Globus pallidus (tissue), 1 donor: ENCODE measurements around the gene IL37.
"Not testable (repeated sequence)": the region's sequence is repeated elsewhere in the genome, so short reads cannot be mapped to it uniquely, and the experiment has no call there.

Source experiments
- DNase-seq: peaks from one replicate; pipeline ENCODE4 v3.0.0-alpha.2; 2015; ENCODE audit warnings: low spot score

Gene IL37

DNA sequence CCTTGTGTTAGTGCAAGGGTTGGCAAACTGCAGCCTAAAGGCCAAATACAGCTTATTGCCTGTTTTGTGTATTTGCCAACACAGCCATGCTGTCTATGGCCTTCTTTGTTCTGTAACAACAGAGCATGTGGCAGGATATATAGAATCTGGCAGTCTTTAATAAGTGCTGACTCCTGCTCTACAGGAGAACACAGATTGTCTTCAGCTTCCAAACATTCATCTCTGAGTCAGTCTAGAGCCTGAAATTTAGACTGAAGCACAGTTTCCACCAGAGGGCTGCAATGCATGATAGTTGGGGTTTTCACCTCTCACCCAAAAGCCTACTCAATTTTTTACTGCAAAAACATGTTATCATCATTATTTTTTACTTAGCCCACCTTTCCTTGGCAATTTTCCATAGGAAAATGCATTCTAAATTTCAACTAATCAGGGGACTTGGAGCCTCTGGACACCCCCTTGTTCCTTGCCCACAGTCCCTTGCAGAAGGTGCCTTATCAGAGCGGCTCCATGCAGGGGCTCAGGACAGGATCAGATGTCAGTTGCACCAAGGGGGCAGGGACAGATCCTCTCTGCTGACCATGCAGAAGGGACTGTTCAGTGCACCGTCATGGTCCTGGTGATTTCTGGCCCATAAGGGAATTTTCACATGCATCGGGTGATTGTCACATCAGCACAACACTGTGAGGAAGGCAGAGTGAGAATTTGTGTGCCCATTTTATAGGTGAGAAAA is 12.4 kb downstream of the IL37 start:
- DNase-seq = no peak

DNA sequence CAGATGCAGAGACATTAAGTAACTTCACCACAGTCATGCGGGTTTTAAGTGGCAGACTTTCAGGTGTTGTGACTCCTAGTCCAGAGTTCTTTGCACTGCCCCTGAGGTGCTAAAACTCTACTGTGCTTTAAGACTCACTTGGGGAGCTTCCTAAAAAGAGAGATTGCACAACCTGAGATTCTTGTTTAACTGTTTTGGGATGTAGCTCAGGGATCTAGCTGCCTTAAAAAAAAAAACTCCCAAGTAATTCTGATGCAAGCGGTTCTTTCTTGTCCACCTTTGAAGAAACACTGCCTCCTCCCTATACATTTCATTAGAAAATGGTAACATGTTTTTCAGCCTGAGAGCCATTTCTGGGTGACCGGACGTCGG is 13.0 kb downstream of the IL37 start:
- DNase-seq = no peak

DNA sequence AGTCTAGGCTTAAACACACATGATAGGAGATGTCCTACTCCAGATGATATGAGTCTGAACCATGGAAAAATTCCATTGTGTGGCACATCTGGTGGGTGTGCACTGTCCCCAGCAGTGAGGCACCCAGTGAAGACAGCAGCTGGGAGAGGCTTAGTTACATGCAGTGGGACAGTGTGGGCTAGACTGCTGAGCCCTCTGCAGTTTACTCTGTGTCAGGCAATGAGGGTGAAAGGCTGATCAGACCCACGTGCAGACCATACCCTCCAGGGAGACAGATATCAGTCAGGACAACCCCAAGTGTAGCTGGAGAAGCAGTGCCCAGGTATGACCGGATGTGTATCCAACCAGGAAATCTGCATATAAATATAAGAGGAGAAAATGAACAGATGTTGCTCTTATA is 13.4 kb downstream of the IL37 start:
- DNase-seq = no peak

DNA sequence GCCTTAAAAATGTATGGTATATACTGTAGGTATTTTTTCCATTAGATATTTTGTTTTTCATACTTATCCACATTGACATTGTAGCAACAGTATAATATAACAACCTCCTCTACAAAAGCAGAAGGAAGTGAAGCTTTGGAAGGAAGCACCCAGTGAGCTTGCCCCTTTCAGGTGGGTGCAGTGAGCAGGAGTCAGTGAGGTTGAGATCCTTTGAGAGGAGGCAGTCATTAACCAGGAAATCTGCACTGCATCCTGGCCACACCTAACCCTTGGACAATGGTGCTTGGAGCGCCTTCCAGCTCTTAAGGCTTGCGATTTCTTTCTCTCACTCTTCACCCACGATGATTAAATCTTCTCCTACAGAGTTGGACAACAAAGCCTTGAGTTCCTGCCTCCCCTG is 13.9 kb downstream of the IL37 start:
- no peak for DNase-seq

DNA sequence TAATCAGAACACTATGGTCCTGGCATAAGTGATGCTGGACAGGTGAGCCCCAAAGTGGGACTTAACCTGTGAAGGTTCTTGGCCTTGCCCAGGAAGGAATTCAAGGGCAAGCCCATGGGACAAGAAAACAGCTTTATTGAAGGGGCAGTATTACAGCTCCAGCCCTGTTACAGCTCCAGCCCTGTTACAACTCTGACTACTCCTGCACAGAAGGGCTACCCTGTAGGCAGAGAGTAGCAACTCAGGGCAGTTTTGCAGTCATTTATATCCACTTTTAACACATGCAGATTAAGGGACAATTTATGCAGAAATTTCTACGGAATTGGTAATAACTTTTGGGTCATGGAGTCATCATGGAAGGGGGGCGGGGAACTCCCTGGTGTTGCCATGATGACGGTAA is 15.7 kb downstream of the IL37 start:
- DNase-seq = no peak

DNA sequence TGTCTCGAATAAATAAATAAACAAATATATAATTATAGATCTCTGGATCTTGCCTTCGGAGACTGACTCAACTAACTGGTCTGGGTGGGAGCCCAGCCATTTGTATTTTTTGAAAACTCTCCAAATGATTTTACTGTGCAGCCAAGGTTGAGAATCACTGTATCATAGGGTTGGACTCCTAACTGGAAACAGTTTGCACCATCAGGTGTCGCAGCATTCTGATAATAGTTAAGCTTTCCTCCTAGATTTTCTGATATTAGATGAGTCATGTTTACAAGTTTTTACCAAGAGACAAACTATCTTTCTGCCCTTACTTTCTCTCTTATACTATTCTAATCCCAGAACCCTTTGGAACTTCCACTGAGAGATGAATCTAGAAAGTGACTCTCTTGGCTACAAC is 16.8 kb downstream of the IL37 start:
- no peak for DNase-seq

DNA sequence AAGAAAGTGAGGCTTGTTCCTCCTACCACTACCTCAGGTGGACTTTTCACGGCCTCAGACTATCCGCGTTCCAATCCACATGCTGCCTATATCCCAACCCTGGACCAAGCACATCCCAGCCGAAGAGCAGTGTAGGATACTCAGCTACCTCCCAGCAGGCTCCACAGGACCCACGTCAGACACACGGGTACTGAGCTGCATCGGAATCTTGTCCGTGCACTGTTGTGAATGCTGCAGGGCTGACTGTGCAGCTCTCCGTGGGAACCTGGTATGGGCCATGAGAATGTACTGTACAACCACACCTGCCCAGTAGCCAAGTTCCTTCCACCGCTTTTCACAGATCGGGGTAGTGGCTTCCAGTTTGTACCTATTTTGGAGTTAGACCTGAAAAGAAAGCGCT is 22.3 kb downstream of the IL37 start:
- no peak for DNase-seq

DNA sequence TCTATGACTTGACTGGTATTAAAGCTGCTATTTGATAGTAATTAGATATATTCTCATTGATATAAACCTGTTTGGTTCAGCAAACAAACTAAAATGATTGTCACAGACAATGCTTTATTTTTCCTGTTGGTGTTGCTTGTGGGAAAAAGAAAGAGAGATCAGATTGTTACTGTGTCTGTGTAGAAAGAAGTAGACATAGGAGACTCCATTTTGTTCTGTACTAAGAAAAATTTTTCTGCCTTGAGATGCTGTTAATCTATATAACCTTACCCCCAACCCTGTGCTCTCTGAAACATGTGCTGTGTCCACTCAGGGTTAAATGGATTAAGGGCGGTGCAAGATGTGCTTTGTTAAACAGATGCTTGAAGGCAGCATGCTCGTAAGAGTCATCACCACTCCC is 23.2 kb downstream of the IL37 start:
- not testable (repeated sequence) for DNase-seq

DNA sequence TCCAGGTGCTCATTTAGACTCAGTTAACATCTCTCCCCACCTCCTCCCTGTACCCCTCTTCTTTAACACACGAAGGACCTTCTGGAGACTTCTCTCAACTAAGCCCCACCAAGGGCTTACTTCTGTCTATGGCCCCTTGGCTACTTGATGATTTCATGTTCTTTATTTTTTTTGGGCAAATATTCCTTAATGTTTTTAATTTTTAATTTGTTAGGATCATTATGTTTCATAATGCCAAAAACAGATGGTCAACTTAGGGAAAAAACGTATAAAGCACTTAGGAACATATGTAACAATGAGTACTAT is 25.9 kb downstream of the IL37 start:
- no peak for DNase-seq

DNA sequence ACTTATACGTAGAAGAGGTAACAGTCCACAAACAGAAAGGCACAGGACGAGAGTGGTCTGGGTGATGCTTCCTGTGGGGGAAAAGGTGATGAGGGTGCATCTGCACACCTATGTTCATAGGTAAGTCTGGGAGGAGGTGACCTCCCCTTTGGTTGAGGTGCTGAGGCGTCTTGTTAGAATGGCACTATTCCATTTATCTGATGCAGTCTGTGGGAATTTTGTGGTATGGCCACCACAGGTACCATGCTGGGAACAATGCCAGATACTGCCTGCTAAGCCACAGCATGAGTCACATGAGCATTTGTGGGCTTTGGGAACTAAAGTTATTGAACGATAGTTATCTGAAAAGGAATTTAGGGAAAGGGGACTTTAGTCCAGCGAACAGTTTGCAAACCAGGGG is 27.9 kb downstream of the IL37 start:
- no peak for DNase-seq

DNA sequence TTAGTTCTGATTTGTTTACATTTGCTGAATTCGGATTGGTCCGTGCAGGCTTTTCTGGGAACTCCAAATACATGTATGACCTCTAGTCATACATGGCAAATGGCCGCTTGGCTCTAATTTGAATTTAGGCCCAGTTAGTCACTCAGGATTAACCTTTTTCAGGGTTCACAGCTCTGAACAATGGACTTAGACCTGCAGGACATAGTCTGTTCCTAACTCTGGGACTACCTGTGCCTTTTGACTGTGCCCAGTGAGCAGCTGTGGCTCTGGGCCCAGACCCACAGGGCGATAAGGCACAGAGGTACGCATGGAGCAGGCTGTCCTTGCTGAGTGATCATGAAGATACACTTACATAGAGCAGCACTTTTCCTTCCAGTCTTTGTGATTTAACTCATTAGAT is 28.5 kb downstream of the IL37 start:
- no peak for DNase-seq

DNA sequence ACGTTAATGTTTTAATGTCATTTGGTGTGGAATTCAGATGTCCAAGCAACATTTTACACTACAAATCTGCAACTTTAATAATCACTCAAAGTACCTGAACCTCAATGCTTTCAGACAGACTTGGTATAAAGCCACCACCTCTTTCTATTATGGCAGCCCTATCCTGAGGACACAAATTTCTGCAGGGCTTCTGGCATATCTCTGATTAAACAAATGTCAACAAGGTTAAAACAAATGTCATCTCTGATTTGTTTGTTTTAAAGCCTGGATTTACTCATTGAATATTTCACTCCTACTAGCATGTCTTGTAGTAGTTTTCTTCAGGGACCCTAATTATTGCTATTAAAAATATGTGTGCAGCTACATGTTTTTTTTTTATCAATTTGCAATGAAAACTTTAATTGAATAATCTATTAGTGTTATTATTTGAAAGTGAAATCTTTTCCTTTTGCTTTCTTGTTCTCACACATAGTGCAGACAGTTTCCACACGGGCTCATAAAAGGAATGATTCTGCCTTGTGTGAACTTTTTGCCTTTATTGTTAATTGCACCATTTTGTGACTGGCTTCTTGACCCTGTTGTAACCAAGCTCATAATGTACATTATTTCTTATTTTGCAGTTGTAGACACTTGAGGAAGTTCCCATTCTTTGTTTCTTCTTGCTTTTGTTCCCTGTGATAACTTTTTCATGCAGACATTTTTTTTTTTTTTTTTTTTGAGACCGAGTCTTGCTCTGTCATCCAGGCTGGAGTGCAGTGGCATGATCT is 30.1 kb downstream of the IL37 start:
- DNase-seq = no peak

DNA sequence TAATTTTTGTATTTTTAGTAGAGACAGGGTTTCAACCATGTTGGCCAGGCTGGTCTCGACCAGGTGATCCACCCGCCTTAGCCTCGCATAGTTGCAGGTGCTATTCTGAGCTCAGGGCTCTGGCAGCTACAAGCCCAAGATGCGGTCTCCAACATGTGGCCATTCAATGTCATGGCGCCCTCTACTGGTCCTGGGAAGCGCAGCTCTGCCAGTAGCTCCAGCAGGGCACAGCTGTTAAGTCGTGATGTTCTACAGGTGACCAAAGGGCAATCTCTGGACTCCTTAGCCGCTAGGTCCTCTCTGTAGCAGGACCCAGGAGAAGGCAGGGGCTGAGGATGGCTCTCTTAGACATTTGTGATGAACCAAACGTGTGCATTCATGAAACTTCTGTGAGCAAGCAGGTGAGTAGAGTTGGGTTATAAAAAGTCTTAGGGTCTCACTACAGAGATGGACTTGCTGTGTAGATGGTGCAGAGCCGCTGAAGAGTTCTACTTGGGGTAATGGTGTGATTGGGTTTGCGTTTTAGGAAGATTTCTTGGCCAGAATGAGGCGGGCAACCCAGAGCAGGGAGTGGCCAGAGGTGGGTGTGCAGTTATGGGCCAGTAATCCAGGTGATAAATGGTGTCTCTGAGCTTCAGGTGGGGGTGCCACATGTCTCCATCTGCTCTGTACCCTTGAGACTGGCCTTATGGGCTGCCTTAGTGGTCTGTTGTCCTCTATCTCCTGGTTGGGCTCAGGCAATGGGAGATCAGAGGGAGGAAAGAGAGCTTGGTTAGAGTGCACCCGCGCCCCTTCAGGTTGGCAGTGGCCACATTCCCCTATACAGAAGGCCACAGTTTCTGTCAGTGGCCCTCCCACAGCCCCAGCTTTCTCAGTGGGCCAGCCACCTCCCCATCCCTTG is 31.0 kb downstream of the IL37 start:
- peak; percentile 71 for DNase-seq

DNA sequence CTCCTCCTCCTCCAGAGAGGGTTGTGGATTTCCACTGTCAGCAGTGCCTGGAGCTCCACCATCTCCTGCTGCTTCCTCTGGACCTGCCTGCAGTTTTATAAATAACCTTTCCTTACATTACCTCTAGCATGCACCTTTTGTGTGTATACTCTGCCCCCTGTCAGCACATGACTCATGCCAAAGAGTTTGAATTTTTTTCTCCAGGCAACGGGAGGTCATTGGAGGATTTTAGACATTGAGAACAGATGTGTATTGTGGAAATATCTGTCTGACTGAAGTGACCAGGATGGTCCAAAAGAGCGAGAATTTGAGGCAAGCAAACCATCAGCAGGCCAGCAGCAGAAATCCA is 31.7 kb downstream of the IL37 start:
- no peak for DNase-seq

DNA sequence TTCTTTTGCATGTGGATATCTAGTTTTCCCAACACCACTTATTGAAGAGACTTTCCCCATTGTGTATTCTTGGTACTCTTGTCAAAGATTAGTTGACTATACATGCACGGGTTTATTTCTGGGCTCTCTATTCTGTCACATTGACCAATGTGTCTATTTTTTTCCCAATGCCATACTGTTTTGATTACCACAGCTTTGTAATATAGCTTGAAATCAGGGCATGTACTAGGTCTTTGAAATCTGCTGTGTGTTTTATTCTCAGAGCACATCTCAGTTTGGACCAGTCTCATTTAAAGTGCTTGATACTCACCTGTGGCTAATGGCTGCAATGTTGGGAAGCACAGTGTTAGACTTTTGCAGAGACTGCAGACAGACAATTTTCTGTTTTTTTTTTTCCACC is 34.0 kb downstream of the IL37 start:
- no peak for DNase-seq

DNA sequence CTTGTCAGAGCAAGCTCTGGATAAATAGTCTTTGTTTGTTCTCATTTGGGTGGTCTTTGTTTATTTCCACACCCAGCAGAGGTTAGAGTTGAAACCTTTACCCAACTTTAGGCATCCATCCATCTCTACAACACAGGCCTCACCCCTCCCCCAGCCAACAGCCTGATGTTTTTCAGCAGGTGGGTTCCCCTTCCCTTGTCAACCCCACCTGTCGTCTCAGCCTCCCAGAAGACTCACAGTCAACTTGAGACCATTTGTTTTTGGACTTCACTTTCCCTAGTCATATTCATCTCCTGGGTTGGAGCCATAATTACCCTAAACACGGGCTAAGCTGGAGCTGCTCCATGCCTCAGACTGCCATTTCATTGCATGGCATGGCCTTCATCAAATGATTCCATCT is 35.1 kb downstream of the IL37 start:
- no peak for DNase-seq

DNA sequence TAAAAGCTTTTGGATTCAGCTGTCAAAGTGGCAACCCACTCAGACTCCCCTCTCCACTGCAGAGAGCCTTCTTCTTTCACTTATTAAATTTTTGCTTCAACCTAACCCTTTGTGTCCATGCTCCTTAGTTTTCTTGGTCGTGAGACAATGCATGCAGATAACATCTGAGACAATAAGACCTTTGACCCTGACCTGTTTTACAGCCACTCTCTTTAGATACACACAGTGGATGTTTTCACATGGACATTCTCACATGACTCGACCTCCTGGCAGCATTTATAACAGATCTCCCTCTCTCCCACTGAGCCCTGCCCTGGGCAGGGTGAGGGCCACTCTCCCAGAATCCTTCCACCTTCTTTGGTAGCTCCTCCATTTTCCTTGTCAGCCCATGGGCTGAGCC is 36.4 kb downstream of the IL37 start:
- no peak for DNase-seq

DNA sequence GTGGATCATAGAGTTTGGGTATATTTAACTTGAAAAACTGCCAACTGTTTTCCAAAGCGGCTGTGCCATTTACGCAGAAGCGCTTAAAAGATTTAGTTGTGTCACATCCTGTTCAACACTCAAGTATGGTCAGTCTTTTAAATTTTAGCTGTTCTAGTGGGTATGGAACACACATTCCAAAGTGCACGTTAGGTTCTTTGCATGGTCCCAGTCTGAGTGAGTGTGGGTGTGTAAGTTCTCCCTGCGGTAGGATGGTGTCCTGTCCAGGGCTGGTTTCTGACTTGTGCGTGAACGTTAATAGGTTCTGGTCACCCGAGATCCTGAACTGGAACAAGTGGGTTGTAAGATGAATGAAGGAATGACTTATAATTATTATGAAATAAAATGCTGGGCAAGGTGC is 38.5 kb downstream of the IL37 start:
- no peak for DNase-seq

DNA sequence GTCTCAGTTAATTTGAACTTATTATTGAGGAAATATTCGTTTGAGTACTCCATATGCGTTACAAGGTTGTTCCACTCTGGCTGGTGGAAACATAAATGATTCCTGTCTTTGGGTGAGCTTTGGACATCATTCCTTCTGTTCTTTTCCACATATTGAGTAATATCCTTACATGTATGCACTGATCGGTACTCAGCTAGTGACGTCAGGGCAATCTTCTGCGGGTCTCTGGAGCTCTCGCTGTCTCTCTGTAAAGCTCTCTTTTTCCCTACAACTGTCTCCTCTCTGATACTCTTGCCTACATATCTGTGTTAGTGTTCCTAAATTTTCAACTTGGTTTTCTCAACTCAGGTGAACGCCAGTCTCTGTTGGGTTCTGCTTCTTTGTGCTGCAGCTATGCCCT is 43.4 kb downstream of the IL37 start:
- DNase-seq = no peak

DNA sequence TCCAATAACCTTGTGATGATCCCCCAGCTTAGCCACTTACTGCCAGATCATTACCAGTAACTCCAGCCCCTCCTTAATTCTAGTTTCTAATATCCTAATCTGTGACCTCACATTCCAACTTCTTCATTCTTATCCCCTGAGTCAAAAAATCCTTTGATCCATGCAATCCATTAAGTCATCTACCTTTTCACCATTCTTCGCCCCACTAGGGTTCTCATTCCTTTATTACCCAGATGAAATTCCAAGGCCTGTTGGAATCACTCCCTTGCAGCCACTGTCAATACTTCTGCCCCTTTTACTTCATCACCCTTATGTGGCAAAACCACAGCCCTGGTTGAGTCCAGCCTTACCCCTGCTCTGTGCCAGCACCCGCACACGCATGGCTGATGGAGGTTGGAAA is 46.5 kb downstream of the IL37 start:
- no peak for DNase-seq

DNA sequence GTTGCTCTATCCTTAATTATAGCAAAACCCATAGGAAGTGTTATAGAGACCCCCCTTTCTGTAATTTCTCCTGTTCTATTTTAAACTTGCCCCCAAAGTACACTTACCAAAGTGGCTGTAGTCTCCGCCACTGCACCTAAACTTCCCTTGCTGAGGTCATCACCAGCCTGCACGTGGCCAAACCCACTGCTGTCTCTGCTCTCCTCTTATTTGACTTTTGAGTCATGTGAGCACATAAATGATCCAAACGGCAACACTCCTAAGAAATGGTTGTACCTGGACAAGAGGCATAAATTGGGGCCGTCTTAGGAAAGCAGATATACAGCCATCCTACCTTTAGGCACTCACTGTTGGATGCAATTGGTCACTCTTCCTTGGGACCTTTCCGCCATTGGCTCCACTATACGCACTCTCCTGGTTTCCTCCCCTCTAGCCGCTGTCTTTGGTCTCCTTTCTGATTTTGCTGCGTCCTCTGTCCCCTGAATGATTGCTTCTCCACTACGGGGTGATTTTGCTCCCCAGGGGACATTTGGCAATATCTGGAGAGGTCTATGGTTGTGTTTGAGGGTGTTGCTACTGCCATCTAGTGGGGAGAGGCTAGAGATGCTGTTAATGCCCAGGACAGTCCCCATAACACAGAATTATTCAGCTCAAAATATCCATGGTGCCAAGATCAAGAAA is 47.6 kb downstream of the IL37 start:
- DNase-seq = peak; percentile 35

DNA sequence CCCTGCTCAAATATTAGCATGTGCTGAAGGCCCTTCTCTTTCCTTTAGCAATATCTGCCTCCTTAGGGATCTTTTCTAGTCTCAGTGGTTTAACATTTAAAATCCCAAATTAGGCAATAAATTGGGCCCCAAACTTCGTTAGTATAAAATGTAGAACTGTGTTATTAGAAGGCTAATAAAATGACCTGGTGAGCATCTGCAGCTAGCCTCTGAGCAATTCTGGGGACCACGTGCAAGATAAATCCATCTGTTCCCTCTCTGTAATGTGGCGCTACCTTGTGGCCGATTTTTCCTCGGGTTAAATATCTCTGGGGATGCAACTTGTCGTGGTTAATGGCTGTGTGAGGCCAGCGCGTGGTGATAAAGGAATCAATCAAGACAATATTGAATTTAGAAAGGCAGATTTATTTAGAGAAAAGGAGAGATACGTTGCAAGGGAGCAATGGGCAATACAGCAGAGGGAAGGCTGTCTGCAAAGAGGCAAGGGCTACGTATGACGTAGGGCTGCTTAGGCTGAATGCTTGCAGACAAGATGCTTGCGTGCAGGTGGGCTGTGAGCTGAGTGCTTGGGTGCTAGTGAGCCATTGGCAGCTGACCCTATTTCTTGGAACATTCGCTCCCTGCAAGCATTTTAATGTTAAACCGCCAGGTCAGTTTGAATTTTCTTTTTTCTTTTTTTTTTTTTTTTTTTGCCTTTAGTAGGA is 48.3 kb downstream of the IL37 start:
- no peak for DNase-seq
